ENCODE data around the gene EVL. TPM values are rescaled to one million over a fixed set of nuclear protein-coding genes. Genes with fewer than 3 reads are reported as not detected.
A peak's percentile ranks its signal among the peaks of the same experiment; 100 is the strongest.

Gene EVL
- total and polyA plus RNA-seq, 10 of the 15 experiments (the other 5 are each of a cell fraction or from before 2014, with no cell fraction given), result 11.9 to 341 (median 89.8) TPM

GRCh38 chr14:100127853-100128455 is 62.7 kb downstream of the EVL start (continued):
- TF ChIP-seq SMAD5 (IDR thresholded peaks at IDR 0.05; ENCODE audit: low read depth), result no peak

- Histone ChIP-seq H3K9ac (ENCODE audit: control insufficient read depth, insufficient read depth, low read length) (no peak overlapping the region), H2AFZ (ENCODE audit: control insufficient read depth, low read depth, low read length) (no peak overlapping the region), H3K4me2 (ENCODE audit: control insufficient read depth, insufficient read depth) (no peak overlapping the region), H3K27ac (ENCODE audit: control insufficient read depth, insufficient read depth) (no peak overlapping the region), H3K9me3 (replicated peaks; ENCODE audit: control insufficient read depth, insufficient read depth, low read length) (no peaks in the 10 kb centered on the region), H3K4me1 (ENCODE audit: control insufficient read depth, insufficient read depth, low read length) (no peaks in the 10 kb centered on the region), H3K4me3 (no peak overlapping the region), H4K20me1 (ENCODE audit: control insufficient read depth, insufficient read depth) (no peaks in the 10 kb centered on the region), H3K36me3 (ENCODE audit: control insufficient read depth in 2 of 2, insufficient read depth in 2 of 2, low read length in 1 of 2) (peaks cover 42 to 44% of the 10 kb centered on the region in 2 experiments), H3K27me3 (replicated peaks in 1 of 2; ENCODE audit: control insufficient read depth in 2 of 2, insufficient read depth in 2 of 2, low read length in 1 of 2) (no peaks in the 10 kb centered on the region), H3K79me2 (ENCODE audit: control insufficient read depth, insufficient read depth, low read length) (no peaks in the 10 kb centered on the region)
- SMC1A ChIA-PET (ENCODE audit: uncharacterized antibody, unreplicated experiment), result interaction anchor here (0.9 kb wide), 1 partner anchor 146 kb away, joined by 3 read pairs; no protein-coding TSS in a partner anchor
- POLR2A ChIA-PET, result no interaction called here
- in situ Hi-C loops (cut with MboI), result no loop called here
- BruUV-seq (replicated peaks), result no TSS peak
- WGBS (ENCODE audit: insufficient coverage, insufficient replicate concordance, low lambda C conversion rate, missing lambda C conversion rate), result 99% methylated on average over 12 of the region's 12 CpGs
- RAD21 ChIA-PET (ENCODE audit: unreplicated experiment), result no interaction called here
- DNase-seq (ENCODE audit: low read depth, low spot score), result no peak
- intact Hi-C loops (cut with micrococcal nuclease; ENCODE audit: unreplicated experiment), result no loop called here
- no peak for ATAC-seq
- no peak for FAIRE-seq
- TF ChIP-seq HDAC2 (IDR thresholded peaks at IDR 0.05) (no peak), CHD4 (IDR thresholded peaks at IDR 0.05) (no peak), NFYA (IDR thresholded peaks at IDR 0.05; ENCODE audit: borderline replicate concordance, low read depth, low read length) (no peak), SIX5 (IDR thresholded peaks at IDR 0.05; ENCODE audit: low read depth, low read length, severe bottlenecking) (no peak), POLR2A (IDR thresholded peaks at IDR 0.05; ENCODE audit: low read depth, low read length) (0 out of 2 replicates have a peak, but pooled peaks have one; percentile 26), ZBED1 (IDR thresholded peaks at IDR 0.05; ENCODE audit: borderline replicate concordance) (no peak), ZNF217 (IDR thresholded peaks at IDR 0.05) (no peak), CREB1 (IDR thresholded peaks at IDR 0.05; ENCODE audit: low read depth) (no peak)
- CTCF ChIA-PET, result interaction anchor here (1.3 kb wide), 1 partner anchor 21 kb away, joined by 5 read pairs; no protein-coding TSS in a partner anchor
Measured at GRCh38 chr14:100128688-100129087, 63.5 kb downstream of the EVL start.

All from GM12878 (cell line).